Activated naive CD8-positive, alpha-beta T cell treated with anti-CD3 and anti-CD28 coated beads, Interleukin-2, amount 50 U/mL, for 16 hours (primary cell): ENCODE data around the gene LYG2.
"Not testable (repeated sequence)": the region's sequence is repeated elsewhere in the genome, so short reads cannot be mapped to it uniquely, and the experiment has no call there.

Source experiments
- DNase-seq: peaks from one replicate; pipeline ENCODE4 v3.0.0-alpha.2; 2020; ENCODE audit warnings: low read depth, low spot score

The LYG2 gene, protein sequence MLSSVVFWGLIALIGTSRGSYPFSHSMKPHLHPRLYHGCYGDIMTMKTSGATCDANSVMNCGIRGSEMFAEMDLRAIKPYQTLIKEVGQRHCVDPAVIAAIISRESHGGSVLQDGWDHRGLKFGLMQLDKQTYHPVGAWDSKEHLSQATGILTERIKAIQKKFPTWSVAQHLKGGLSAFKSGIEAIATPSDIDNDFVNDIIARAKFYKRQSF

DNA sequence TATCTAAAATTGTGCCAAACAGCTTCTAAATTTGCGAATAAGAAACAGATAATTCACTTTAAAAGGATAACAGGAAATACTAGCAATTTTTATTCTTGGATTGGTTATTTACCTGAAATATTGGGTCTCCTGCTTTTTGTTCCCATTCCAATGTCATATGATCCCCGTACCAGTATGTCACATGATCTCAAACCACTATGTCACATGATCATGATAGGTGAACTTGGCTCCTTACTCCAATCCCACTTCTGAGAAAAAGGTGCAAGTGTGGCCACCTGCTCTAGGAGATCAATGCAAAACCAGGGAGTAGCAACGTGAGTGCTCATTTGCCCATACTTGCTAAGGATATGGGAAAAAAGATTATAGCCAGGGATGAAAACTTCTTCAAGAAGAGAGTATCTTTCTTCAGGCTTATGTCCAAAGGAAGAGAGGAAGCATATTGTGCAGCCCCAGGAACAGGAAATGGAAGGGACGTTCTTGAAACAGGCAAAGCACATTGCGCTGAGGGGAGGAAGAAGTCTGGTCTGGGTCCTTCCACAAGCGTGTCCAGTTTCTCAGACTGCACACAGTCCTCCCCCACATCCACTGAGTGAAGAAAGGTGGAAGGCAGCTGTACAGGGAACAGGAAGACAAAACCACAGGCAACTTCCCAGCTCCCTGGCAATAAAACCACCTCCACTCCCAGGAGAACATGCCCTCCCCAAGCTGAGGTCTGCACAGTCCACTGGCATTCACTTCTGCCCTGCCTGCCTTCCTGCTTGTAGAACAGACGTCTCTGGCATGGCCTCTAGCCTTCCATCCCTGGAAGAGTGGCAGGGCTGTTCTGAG, at the start of gene LYG2:
Gene LYG2 (minus strand): TSS at position 176 of the 828 bp plus-strand sequence. CDS start 1,406 bp downstream, outside the sequence.
- no peak for DNase-seq

DNA sequence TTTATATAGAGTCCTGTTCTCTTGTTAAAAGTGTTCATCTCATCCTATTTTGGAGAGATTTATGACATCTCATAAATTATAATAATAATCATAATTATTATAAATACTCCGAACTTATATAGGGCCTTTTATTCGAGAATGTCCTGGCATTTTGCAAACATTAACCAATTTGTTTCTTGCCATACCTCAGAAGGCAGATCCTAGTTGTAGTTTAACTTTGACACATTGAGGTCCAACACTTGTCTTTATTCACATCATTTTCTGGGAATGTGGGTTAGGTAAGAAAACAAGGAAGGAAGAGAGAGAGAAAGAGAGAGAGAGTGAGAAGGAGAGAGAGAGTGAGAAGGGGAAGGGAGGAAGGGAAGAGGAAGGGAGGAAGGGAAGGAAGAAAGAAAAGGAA, 45.6 kb upstream of the LYG2 start, which contains the start of gene LYG1:
Gene LYG1 (minus strand): TSS at position 101 of the 400 bp plus-strand sequence. CDS start 5,527 bp downstream, outside the sequence.
- DNase-seq = not testable (repeated sequence)

DNA sequence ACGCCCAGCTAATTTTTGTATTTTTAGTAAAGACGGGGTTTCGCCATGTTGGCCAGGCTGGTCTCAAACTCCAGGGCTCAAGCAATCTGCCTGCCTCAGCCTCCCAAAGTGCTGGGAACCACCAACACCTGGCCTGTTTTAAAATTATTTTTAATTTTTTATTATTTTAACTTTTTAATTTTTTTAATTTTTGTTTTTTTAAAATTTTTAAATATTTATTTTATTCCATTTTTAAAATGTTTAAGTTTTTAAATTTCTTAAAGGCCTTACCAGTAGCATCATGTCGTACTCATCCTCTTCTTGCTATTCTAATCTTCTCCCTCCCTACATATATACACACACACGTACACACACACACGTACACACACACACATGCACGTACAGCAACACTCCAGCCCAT, 44.1 kb upstream of the LYG2 start:
- no peak for DNase-seq

DNA sequence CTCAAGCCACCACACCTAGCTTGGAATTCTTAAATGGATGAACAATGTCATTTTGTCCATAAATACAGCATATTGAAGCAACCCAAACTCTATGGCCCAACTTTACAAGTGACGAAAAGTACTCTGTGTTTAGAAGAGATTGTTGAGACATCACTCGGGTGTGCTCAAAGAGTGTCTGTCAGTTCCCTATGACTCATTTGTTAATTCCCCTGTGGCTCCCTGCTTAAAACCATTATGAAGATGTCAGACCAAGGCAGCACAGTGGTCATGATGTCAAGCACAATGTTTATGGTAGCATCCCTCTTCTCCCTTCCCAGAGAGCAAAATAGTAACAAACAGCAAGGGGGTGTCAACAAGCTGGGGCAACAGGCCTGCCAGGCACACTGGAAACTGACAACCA, 42.5 kb upstream of the LYG2 start:
- DNase-seq = no peak

DNA sequence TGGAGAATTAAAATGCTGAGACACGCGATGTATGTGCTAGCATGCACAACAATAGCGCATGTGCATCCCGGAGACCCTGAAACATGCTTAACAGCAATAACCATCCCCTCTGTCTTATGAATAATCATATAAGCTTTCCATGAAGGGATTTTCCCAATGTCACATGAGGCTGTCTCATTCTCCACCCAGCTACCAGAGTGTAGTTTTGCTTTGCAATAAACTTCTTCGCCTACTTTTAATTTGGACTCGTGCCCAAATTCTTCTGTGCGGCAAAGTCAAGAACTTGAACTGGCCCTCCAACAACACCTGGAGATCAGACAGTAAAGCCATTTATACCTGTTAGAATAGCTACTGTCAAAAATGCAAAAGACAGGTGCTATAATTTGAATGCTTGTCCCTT, 30.1 kb upstream of the LYG2 start:
- DNase-seq = no peak

DNA sequence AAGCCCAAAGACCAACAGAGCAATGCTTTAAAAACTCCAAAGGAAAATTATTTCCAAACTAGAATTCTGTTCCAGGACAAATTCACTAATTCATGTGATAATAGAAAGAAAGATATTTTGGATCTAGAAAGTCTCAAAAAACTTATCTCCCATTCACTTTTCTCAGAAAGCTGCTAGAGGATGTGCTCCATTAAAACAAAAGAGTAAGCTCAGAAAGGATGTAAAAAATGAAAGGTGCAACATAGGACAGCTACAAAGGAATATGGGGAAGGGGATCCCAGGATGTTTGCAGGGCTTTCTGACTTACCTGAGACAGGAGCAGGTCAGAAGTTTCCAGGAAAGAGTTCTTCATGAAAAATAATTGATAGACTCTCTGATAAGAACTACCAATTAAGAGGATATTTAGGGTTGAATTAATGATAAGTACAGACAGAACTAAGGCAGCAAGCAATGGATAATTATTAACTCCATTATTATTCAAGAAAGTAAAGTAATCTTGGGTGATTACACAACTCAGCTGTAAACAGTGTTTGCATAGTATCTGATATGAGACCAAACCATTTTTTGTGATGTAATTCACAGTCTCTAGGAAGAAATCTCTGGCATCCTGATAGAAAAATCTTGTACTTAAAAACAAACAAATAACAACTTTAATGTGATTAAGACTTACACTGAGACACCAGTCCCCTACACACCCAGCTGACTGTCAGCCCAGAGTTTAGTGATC, 24.7 kb upstream of the LYG2 start:
- no peak for DNase-seq

DNA sequence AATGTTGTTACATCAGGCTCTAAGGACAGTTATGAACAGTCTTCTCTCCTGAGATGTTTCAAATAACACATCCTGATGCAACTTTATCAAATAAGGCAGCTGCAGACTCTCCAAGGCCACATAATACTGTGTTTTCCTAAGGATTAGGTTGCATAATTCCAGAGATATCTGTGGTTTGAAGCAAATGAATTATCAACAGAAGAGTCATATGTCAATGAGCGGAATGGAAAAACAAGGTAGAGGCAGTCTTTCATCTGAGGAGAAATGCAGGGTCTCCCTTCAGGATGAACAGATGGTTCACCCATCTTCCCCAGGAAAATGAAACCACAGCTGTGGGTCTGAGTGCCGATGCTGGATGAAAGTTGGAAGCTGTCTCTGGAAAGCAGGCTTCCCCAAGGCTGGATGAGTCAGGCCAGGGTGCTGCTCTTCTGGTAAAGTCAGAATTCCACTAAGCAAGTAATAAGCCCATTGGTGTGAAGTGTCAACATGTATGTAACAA, 23.4 kb upstream of the LYG2 start:
- no peak for DNase-seq

DNA sequence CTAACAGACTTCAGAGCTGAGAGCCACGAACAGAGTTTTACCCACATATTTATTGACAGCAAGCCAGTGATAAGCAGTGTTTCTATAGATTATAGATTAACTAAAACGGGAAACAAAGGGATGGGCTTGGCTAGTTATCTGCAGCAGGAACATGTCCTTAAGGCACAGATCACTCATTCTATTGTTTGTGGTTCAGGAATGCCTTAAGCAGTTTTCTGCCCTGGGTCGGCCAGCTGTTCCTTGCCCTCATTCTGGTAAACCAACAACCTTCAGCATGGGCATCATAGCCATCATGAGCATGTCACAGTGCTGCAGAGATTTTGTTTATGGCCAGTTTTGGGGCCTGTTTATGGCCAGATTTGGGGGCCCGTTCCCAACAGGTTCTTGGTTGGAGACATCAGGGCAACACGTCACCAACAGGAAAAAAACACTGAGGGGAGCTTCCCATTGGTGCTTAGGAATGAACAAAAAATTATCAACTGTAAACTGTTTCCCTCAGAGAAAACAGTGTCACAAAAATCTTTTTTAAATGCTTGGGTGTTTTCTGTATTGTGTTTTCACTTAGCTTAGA, 22.8 kb upstream of the LYG2 start:
- not testable (repeated sequence) for DNase-seq

DNA sequence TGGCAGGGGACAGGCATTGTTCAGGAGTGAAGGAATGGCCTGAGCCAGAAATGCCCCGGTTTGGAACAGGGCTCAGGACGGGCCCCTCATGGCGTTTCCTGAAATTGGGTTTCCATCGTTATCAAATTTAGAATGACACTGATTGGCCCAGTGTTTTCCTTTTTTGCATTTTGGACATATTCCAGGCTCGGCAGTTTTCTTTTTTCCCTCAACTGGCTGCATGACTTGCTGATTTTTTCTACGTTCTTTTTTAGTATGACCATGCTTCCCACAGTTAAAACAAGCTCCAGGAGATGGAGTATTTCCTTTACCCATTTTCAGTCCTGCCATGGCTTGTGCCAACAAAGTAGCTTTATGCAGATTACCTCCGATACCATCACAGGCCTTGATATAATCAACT, 20.4 kb upstream of the LYG2 start:
- DNase-seq = no peak

DNA sequence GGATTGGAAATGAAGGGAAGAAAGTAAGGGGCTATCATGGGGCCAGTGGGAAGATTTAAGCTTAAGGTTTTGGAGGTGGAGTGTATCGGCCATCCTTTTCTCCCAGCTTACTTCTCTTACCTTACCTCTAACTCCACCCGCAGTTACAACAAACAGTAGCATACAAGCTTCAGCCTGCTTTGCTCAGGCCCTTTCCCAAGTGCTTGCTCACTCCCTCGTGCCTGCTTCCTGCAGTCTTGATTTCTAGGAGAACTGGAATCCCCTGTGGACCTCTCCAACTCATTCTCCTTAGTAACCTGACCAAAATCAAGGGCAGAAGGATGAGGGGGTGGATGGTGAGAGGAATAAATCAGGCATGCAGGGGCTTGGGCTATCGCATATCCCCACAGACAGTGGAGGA, 5.8 kb upstream of the LYG2 start:
- DNase-seq = no peak

DNA sequence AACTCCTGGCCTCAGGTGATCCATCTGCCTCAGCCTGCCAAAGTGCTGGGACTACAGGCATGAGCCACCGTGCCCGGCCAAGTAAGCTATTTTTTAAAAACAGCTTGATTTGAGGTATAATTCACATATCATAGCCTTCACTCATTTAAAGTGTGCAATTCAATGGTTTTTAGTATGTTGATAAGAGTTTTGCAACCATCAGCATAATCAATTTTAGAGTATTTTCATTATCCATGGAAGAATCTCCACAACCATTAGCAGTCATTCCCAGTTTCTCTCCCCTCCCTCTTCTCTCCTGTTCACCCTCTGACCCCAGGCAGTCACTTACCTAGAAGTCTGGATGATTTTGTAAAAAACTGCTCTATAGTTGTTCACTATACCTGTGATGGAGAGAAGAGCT, 4.7 kb upstream of the LYG2 start:
- no peak for DNase-seq

DNA sequence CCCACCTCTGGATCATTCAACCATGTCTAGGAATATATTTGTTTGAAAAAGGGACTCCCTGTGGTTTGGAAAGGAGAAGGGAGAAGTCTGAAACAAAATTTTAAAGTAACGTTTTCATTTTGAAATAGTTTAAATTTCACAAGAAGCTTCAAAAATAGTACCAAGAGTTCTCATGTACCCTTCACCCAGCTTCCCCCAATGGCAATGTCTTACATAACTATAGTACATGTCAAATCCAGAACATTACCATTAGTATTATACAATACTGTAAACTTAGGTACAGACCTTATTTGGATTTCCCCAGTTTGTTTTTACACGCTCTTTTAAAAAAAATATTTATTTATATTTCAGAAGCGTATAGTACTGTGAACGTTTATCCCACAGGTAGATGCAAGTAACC, 4.0 kb upstream of the LYG2 start:
- DNase-seq = no peak

DNA sequence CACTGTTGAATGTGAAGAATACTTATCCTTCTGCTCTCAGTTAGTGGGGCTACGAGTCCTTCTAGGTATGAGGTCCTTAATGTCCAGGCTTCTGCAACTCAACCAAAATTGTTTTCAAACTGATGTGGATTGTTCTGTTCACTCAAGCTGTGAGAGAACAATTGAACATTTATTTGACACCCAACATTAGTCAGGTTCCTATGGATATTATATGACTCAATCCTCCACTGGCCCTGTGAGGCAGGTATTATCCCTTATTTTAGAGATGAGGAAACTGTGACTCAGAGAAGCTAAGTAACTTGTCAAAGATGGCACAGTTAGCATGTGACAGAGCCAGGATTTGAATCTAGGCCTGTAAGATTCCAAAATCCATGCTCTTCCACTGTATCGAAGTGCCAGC, 1.2 kb upstream of the LYG2 start:
- DNase-seq = no peak

DNA sequence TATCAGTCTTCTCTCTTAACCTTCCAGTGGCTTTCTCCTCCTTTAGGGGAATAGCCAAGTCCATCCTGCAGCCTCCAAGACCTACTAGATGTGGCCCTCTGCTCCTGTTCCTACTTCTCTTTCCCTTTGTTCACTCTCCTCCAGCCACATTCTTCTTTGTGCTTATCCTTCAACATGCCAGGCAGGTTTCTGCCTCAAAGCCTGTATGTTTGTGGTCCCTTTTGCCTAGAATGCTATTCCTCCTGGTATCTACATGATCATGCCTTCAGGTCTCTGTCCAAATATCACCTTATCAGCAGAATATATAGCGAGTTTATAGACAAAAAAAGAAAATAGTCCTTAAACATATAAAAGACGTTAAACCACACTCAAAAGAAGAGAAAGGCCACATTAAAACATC, 5.5 kb downstream of the LYG2 start:
- no peak for DNase-seq

DNA sequence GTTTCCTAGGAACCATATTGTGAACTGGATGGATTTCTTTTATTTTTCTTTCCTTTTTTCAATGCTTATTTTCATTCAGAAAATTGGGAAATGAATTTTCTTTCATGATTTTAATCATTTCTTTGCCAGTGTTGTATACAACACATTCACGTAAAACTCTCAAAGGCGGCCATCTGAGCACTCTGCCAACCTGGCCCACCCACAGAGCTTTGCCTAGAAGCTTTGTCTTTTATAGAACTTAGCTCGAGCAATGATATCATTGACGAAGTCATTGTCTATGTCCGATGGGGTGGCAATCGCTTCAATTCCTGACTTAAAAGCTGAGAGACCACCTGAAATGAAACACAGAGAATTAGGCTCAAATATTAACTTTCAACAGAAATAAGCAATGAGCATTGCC, 13.3 kb downstream of the LYG2 start:
- no peak for DNase-seq

DNA sequence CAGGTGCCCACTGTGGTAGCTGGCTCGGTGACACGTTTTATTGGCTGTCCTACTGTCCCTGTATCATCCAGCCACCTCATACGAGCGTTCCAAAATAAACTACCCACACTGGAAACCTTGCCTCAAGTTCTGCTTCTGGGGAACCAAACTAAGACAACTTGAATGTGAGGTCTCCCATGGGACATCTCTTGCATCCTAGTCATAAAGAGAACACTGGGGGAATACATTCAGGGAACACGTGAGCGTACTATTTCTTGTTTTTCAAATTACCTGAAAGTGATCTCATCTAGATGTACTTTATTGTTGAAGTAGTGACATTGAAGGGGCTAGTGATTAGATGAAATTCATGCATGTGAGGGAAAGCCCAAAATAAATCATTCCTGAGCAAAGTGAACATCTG, 15.0 kb downstream of the LYG2 start:
- DNase-seq = no peak

DNA sequence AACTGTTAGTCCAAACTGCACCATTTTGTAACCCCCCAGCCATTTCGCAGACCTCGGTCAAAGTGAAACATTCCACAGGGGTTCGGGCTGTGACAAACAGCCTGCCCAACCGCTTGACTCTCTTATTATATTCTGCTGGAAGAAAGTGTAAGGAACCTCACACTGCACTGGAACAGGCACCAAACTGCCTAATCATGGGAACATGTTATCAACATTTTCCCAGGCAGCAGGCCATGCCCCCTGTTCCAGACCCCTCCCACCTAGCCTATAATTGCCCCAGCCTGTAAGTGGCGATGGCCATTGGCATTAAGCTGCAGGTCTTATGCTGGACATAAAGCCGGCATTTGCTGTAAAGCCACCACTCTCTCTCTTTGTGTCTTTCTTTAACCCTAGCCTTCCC, 16.9 kb downstream of the LYG2 start:
- no peak for DNase-seq

DNA sequence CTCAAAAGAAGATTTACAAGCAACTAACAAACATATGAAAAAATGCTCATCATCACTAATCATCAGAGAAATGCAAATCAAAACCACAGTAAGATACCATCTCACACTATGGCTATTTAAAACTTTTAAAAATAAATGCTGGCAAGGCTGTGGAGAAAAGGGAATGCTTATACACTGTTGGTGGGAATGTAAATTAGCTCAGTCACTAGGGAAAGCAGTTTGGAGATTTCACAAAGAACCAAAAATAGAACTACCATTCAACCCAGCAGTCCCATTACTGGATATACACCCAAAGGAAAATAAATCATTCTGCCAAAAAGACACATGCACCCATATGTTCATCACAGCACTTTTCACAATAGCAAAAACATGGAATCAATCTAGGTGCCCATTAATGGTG, 22.3 kb downstream of the LYG2 start:
- not testable (repeated sequence) for DNase-seq

DNA sequence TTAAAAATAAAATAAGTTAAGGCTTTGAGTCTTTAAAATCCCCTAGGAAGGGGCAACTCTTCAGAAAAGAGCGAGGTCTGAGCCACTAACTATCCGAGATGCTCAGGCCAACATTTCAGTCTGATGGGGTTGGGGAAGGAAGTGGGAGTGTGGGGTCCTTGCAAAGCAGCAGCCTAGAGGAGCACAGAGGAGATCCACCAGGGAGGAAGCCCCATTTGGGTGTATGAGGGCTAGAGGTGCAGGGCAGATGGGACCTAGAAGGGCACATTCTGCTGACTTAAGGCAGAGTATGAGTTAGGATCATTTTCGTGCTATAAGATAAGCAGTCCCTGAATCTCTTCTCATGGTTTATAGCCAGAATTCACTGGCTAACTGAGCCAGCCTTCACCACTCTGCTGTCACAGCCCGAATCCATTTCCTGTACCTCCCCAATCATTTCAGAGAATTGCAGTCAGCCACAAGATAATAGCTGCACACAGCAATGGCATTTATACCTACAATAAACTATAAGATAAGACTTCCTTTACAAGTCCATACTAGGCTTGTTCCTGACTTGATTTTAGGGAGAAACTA, 37.5 kb downstream of the LYG2 start:
- DNase-seq = no peak

DNA sequence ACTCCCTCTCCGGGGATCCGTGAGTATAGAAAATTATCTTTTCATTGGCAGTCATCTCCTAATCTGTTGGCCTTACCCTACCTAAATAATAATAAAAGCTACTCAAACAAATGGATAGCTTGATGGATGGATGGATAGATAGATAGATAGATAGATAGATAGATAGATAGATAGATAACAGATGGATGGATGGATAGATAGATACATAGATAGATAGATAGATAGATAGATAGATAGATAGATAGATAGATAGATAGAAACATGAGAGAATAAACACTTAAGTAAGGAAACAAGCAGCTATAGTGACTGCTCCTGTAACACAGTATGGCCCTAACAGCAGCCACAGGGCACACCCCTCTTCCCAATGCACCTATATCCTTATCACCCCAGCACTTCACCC, 39.4 kb downstream of the LYG2 start:
- no peak for DNase-seq

DNA sequence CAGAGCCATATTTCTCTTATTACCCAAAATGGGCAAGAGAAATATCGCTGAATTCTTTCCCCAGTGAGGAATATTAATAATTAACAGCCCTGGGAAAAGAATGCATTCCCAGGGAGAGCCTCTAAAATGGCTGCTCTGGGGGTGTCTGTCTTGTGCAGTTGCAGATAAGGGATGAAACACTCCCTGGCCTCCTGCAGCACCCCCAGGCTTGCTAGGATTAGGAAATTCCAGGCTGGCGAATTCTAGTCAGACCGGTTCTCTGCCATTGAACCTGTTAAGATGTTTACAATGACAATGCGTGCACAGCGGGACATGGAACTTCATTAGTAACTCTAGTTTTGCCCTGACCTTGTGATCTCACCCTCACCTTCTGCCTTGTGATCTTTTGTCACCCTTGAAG, 50.0 kb downstream of the LYG2 start:
- DNase-seq = no peak
